ENCODE results near the gene OXT.

OXT gene

DNA sequence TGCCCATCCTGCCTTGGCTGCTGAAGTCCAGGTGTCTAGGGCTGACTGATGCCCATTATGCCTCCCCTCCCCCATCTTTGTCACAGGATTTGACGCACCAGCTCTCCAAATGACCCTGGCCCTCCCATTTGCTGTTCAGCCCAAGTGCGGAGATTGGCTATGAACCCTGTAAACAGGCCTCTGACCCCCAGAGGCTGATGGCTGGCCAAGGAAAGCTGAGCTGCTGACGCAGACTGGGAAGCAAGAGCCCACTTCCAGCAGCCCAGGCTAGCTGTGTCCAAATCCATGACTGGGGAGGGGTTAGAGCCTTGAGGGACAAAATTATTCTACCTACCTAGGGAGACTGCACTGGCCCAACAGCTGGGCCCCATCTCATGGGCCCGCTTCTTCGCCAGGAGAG is 28.8 kb upstream of the OXT start:
- Histone ChIP-seq H3K23ac (ENCODE audit: low read length) (no peak overlapping the region), H3K4me3 (ENCODE audit: low read length) (no peak overlapping the region), H3K27ac (ENCODE audit: low read depth, low read length) (no peak overlapping the region), H3K79me2 (ENCODE audit: control insufficient read depth, insufficient read depth, low read length) (peaks cover 8% of the 10 kb centered on the region), H4K5ac (ENCODE audit: low read length) (no peak overlapping the region), H3K79me1 (ENCODE audit: low read length) (peaks cover 9% of the 10 kb centered on the region), H3K4me2 (ENCODE audit: low read length) (no peak overlapping the region), H3K36me3 (ENCODE audit: control insufficient read depth, insufficient read depth, low read length) (no peaks in the 10 kb centered on the region), H2AK5ac (ENCODE audit: low read length) (no peak overlapping the region), H2BK120ac (ENCODE audit: low read depth, low read length) (no peak overlapping the region), H3K4me1 (ENCODE audit: control insufficient read depth, low read depth, low read length) (peaks cover 3% of the 10 kb centered on the region), H2BK5ac (ENCODE audit: low read length) (no peak overlapping the region), H3K9ac (ENCODE audit: low read length) (no peak overlapping the region), H3K56ac (ENCODE audit: low read length) (no peak overlapping the region), H4K8ac (ENCODE audit: low read depth, low read length) (no peak overlapping the region), H3K27me3 (ENCODE audit: insufficient read depth, low read length, poor library complexity) (no peaks in the 10 kb centered on the region), H2BK15ac (replicated peaks; ENCODE audit: low read depth) (no peak overlapping the region), H3K4ac (ENCODE audit: low read depth, low read length) (no peak overlapping the region), H3K18ac (ENCODE audit: low read length) (no peak overlapping the region)
- no peak for DNase-seq
- no CpG with 5 or more reads among the region's 5 CpGs for WGBS (ENCODE audit: extremely low coverage, insufficient coverage, low lambda C conversion rate)

DNA sequence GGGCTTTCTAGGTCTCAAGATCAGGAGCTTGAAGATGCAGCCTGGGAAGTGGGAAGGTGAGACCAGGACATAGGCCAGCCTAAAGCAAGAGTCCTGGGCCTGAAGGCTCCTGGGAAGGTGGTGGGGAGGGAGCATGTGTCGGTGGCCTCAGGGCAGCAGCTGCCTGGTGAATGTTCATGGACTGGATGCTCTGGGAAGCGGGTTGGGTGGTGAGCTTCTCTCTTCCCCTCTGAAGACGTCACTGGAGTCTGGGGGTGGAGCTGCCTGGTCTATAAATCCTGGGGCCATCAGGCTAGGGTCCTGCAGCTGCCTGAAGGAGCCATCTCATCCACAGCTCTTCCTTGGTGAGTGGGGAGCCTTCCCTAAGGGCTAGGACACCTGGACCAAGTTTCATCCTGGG is 28.1 kb upstream of the OXT start, which contains the start of gene GNRH2:
Gene GNRH2, plus strand, starts transcription at position 301 of the 400 bp plus-strand sequence. CDS start 793 bp downstream, outside the sequence.
- no peak within 1 kb of the TSS for H2AK5ac ChIP-seq (ENCODE audit: low read length)
- H2BK15ac ChIP-seq (replicated peaks; ENCODE audit: low read depth) = no peak within 1 kb of the TSS
- H3K79me1 ChIP-seq (ENCODE audit: low read length) = peaks cover 12% of the 10 kb centered on the region
- no peak within 1 kb of the TSS for H3K9ac ChIP-seq (ENCODE audit: low read length)
- no peak for DNase-seq
- no peak within 1 kb of the TSS for H4K5ac ChIP-seq (ENCODE audit: low read length)
- H3K4ac ChIP-seq (ENCODE audit: low read depth, low read length) = no peak within 1 kb of the TSS
- H3K4me3 ChIP-seq (ENCODE audit: low read length) = no peak within 1 kb of the TSS
- peaks cover 10% of the 10 kb centered on the region for H3K79me2 ChIP-seq (ENCODE audit: control insufficient read depth, insufficient read depth, low read length)
- no peak within 1 kb of the TSS for H3K23ac ChIP-seq (ENCODE audit: low read length)
- peaks cover 5% of the 10 kb centered on the region for H3K36me3 ChIP-seq (ENCODE audit: control insufficient read depth, insufficient read depth, low read length)
- H4K8ac ChIP-seq (ENCODE audit: low read depth, low read length) = no peak within 1 kb of the TSS
- no peak within 1 kb of the TSS for H3K18ac ChIP-seq (ENCODE audit: low read length)
- no peaks in the 10 kb centered on the region for H3K27me3 ChIP-seq (ENCODE audit: insufficient read depth, low read length, poor library complexity)
- H2BK5ac ChIP-seq (ENCODE audit: low read length) = no peak within 1 kb of the TSS
- peaks cover 3% of the 10 kb centered on the region for H3K4me1 ChIP-seq (ENCODE audit: control insufficient read depth, low read depth, low read length)
- no peak within 1 kb of the TSS for H3K27ac ChIP-seq (ENCODE audit: low read depth, low read length)
- no CpG with 5 or more reads among the region's 3 CpGs for WGBS (ENCODE audit: extremely low coverage, insufficient coverage, low lambda C conversion rate)
- H2BK120ac ChIP-seq (ENCODE audit: low read depth, low read length) = no peak within 1 kb of the TSS
- H3K4me2 ChIP-seq (ENCODE audit: low read length) = no peak within 1 kb of the TSS
- H3K56ac ChIP-seq (ENCODE audit: low read length) = no peak within 1 kb of the TSS

DNA sequence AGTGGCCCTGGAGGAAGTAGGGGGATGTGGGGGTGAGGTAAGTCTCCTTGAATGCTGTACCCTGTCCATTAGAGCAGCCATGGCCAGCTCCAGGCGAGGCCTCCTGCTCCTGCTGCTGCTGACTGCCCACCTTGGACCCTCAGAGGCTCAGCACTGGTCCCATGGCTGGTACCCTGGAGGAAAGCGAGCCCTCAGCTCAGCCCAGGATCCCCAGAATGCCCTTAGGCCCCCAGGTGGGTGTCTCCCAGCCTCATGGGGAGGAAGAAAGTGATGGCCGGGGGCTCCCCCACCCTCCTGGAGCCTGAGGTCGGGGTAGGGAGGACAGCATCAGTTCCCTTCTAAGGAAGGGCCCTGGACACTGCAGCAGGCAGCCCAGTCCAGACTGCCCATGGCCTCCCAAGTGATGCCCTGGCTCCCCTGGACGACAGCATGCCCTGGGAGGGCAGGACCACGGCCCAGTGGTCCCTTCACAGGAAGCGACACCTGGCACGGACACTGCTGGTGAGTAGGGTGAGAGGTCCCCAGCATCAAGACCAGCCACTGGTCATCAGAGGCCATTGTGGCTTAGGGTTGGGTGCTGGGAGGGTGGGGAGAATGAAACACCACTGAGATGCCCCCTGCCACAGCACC is 27.0 kb upstream of the OXT start:
- H3K4me3 ChIP-seq (ENCODE audit: low read length) = no peak overlapping the region
- no peak overlapping the region for H2BK15ac ChIP-seq (replicated peaks; ENCODE audit: low read depth)
- H2AK5ac ChIP-seq (ENCODE audit: low read length) = no peak overlapping the region
- H3K4ac ChIP-seq (ENCODE audit: low read depth, low read length) = no peak overlapping the region
- no peak overlapping the region for H3K4me2 ChIP-seq (ENCODE audit: low read length)
- peaks cover 11% of the 10 kb centered on the region for H3K36me3 ChIP-seq (ENCODE audit: control insufficient read depth, insufficient read depth, low read length)
- H3K4me1 ChIP-seq (ENCODE audit: control insufficient read depth, low read depth, low read length) = peaks cover 3% of the 10 kb centered on the region
- H2BK120ac ChIP-seq (ENCODE audit: low read depth, low read length) = no peak overlapping the region
- no peak overlapping the region for H3K56ac ChIP-seq (ENCODE audit: low read length)
- peak overlapping the region; percentile 94 for H3K23ac ChIP-seq (ENCODE audit: low read length)
- H4K8ac ChIP-seq (ENCODE audit: low read depth, low read length) = no peak overlapping the region
- no peak overlapping the region for H4K5ac ChIP-seq (ENCODE audit: low read length)
- no peak overlapping the region for H2BK5ac ChIP-seq (ENCODE audit: low read length)
- H3K27ac ChIP-seq (ENCODE audit: low read depth, low read length) = no peak overlapping the region
- DNase-seq = no peak
- H3K9ac ChIP-seq (ENCODE audit: low read length) = no peak overlapping the region
- no peak overlapping the region for H3K18ac ChIP-seq (ENCODE audit: low read length)
- peaks cover 12% of the 10 kb centered on the region for H3K79me1 ChIP-seq (ENCODE audit: low read length)
- no peaks in the 10 kb centered on the region for H3K27me3 ChIP-seq (ENCODE audit: insufficient read depth, low read length, poor library complexity)
- H3K79me2 ChIP-seq (ENCODE audit: control insufficient read depth, insufficient read depth, low read length) = peaks cover 10% of the 10 kb centered on the region
- no CpG with 5 or more reads among the region's 8 CpGs for WGBS (ENCODE audit: extremely low coverage, insufficient coverage, low lambda C conversion rate)

DNA sequence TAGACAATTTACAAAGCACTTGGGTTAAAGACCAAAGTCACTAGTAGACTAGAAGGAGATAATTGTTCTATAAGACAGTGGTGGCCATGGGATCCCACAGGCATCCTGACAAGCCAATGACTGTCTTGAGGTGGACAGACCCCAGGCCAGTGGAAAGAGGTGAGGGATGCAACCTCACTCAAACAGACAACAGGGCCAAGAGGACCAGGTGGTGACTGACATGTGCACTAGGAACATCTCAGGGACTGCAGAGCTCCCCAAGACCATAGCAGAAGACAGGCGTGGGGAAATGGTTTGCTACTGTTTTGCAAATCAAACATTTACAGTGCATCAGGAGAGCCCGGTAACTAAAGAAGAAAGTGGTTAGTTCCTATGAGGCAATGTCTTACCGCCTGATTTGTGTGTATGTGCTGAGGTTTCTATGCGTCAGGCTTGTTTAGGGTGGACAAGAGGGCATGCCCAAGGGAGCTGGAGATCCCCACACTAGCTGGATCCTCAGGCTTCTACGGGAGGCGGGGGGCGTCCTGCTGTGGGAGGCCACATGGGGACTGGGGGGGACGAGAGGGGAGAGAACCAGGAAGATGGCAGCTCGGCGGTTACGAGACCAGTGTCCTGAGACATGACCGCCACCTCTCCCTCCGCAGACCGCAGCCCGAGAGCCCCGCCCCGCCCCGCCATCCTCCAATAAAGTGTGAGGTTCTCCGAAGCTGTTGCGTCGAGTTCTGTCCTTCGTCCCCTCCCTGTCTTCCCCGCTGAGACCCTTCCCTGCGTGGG is 26.2 kb upstream of the OXT start:
- peak overlapping the region; percentile 93 for H3K56ac ChIP-seq (ENCODE audit: low read length)
- peaks cover 14% of the 10 kb centered on the region for H3K36me3 ChIP-seq (ENCODE audit: control insufficient read depth, insufficient read depth, low read length)
- H2BK5ac ChIP-seq (ENCODE audit: low read length) = no peak overlapping the region
- peak overlapping the region; percentile 85 for H3K9ac ChIP-seq (ENCODE audit: low read length)
- H3K4me1 ChIP-seq (ENCODE audit: control insufficient read depth, low read depth, low read length) = peaks cover 3% of the 10 kb centered on the region
- H2AK5ac ChIP-seq (ENCODE audit: low read length) = no peak overlapping the region
- no peak overlapping the region for H4K5ac ChIP-seq (ENCODE audit: low read length)
- peaks cover 10% of the 10 kb centered on the region for H3K79me2 ChIP-seq (ENCODE audit: control insufficient read depth, insufficient read depth, low read length)
- H3K27me3 ChIP-seq (ENCODE audit: insufficient read depth, low read length, poor library complexity) = no peaks in the 10 kb centered on the region
- H3K4ac ChIP-seq (ENCODE audit: low read depth, low read length) = peak overlapping the region; percentile 63
- H3K27ac ChIP-seq (ENCODE audit: low read depth, low read length) = peak overlapping the region; percentile 62
- no peak for DNase-seq
- H3K18ac ChIP-seq (ENCODE audit: low read length) = peak overlapping the region; percentile 77
- H3K4me2 ChIP-seq (ENCODE audit: low read length) = peak overlapping the region; percentile 59
- no peak overlapping the region for H2BK15ac ChIP-seq (replicated peaks; ENCODE audit: low read depth)
- no peak overlapping the region for H4K8ac ChIP-seq (ENCODE audit: low read depth, low read length)
- H3K23ac ChIP-seq (ENCODE audit: low read length) = no peak overlapping the region
- peaks cover 12% of the 10 kb centered on the region for H3K79me1 ChIP-seq (ENCODE audit: low read length)
- peak overlapping the region; percentile 57 for H3K4me3 ChIP-seq (ENCODE audit: low read length)
- no CpG with 5 or more reads among the region's 24 CpGs for WGBS (ENCODE audit: extremely low coverage, insufficient coverage, low lambda C conversion rate)
- no peak overlapping the region for H2BK120ac ChIP-seq (ENCODE audit: low read depth, low read length)

DNA sequence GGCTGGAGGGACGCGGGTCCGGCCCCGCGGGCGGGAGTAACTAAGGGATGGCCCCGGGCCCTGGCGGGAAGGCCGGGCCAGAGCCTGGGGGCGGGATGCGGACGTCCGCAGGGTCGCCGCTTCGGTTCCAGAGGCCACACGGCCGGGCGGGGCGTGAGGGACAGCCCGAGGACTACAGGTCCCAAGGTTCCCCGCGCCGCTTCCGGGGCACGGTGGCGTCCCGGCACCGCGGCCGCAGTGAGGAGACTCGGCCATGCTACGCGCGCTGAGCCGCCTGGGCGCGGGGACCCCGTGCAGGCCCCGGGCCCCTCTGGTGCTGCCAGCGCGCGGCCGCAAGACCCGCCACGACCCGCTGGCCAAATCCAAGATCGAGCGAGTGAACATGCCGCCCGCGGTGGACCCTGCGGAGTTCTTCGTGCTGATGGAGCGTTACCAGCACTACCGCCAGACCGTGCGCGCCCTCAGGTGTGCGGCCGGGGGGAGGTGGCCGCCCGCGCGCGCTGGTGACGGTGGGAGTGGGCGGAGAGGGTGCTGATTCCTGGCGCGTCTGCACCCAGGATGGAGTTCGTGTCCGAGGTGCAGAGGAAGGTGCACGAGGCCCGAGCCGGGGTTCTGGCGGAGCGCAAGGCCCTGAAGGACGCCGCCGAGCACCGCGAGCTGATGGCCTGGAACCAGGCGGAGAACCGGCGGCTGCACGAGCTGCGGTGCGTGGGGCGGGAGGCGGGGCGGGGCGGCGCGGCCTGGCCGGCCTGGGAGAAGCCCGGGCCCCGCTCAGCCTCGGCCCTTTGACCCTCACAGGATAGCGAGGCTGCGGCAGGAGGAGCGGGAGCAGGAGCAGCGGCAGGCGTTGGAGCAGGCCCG is 25.4 kb upstream of the OXT start, which contains the start of gene MRPS26:
Gene MRPS26, plus strand, starts transcription at position 237 of the 861 bp plus-strand sequence. Its CDS starts 17 bp downstream, at position 254.
- no CpG with 5 or more reads among the region's 104 CpGs for WGBS (ENCODE audit: extremely low coverage, insufficient coverage, low lambda C conversion rate)
- Histone ChIP-seq H3K79me1 (ENCODE audit: low read length) (peaks cover 12% of the 10 kb centered on the region), H3K36me3 (ENCODE audit: control insufficient read depth, insufficient read depth, low read length) (peaks cover 14% of the 10 kb centered on the region), H3K56ac (ENCODE audit: low read length) (peak within 1 kb of the TSS; percentile 97), H2AK5ac (ENCODE audit: low read length) (no peak within 1 kb of the TSS), H3K27me3 (ENCODE audit: insufficient read depth, low read length, poor library complexity) (no peaks in the 10 kb centered on the region), H3K23ac (ENCODE audit: low read length) (peak within 1 kb of the TSS; percentile 98), H3K27ac (ENCODE audit: low read depth, low read length) (peak within 1 kb of the TSS; percentile 66), H3K4me2 (ENCODE audit: low read length) (peak within 1 kb of the TSS; percentile 99), H2BK5ac (ENCODE audit: low read length) (peak within 1 kb of the TSS; percentile 51), H2BK120ac (ENCODE audit: low read depth, low read length) (no peak within 1 kb of the TSS), H3K9ac (ENCODE audit: low read length) (peak within 1 kb of the TSS; percentile 96), H4K5ac (ENCODE audit: low read length) (no peak within 1 kb of the TSS), H3K4me1 (ENCODE audit: control insufficient read depth, low read depth, low read length) (peaks cover 3% of the 10 kb centered on the region), H2BK15ac (replicated peaks; ENCODE audit: low read depth) (no peak within 1 kb of the TSS), H3K4ac (ENCODE audit: low read depth, low read length) (peak within 1 kb of the TSS; percentile 63), H3K4me3 (ENCODE audit: low read length) (peak within 1 kb of the TSS; percentile 93), H4K8ac (ENCODE audit: low read depth, low read length) (no peak within 1 kb of the TSS), H3K18ac (ENCODE audit: low read length) (peak within 1 kb of the TSS; percentile 77), H3K79me2 (ENCODE audit: control insufficient read depth, insufficient read depth, low read length) (peaks cover 10% of the 10 kb centered on the region)
- DNase-seq = peak; percentile 95
